GM18867 (cell line): ENCODE measurements around the gene SRMS.
A peak's percentile ranks its signal among the peaks of the same experiment; 100 is the strongest.

Experiments
- ATAC-seq: cut with Tn5 transposase; IDR thresholded peaks from one replicate; pipeline ENCODE4 v1.9.1; 2021; ENCODE audit warnings: mild to moderate bottlenecking, moderate library complexity; ENCODE audit not compliant: unreplicated experiment

The SRMS gene

DNA sequence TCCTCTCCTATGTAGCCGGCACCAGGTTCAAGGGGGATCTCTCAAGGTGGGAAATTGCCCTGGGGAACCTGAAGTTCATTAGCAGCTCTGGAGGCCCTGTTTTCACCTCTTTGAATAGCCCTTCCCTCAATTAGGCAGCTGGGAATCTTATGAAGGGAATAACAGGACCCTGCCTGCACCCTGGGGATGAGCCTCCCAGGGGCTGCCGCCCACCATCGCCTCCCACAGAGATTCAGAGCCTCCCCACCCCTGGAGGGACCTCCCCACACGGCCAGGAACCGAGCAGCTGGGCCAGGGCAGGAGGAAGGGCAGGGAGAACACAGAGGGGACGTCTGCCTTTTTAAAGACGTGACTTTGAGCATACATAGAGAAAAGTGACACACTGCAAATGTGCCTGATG, 44.0 kb downstream of the SRMS start:
- no peak for ATAC-seq

GRCh38 chr20:63502671-63503172, 44.8 kb downstream of the SRMS start:
- no peak for ATAC-seq

DNA sequence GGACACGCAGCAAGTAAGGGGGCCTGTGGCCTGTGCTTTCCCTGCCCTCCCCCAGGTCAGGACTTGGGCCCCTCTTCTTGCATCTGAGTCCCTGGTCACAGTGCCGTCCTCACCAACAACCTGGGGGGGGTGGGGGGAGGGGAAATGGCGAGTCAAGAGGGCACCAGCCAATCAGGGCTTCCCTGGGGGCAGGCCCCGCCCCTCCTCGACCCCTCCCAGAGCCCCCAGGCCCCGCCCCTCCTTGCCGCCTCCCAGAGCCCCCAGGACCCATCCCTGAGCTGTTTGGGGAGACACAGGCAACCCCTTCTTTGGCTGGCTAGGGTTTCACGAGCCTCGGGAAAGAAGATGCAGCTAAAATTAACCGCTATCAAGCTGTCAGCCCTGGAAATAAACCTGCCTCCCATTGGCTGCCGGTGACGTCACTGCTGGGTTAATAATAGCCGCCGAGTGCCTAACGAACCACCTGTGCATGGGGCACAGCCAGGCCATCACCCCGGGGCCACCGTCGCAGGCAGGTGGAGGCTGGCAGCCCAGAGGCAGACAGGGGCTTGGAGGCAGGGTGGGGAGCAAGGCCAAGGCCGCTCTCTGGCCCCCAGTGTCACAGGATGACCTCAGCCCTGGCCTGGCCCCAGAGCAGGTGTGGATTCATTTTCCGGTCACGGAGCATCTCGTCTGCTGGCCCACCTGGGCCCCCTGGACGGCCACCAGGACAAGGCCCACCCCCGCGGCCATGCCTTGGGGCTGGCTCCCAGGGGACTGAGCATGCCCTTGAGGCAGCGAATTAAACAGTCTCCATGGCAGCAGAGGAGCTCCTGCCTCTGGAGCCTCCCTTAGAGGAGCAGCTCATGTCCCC, 45.5 kb downstream of the SRMS start:
- ATAC-seq = no peak

- ATAC-seq = no peak
These were observed 46.4 kb downstream of the SRMS start for GRCh38 chr20:63500902-63501817.

- ATAC-seq = no peak
These were observed 47.2 kb downstream of the SRMS start for GRCh38 chr20:63500151-63500901.

- no peak for ATAC-seq
These were observed 48.1 kb downstream of the SRMS start for GRCh38 chr20:63499338-63499969.

DNA sequence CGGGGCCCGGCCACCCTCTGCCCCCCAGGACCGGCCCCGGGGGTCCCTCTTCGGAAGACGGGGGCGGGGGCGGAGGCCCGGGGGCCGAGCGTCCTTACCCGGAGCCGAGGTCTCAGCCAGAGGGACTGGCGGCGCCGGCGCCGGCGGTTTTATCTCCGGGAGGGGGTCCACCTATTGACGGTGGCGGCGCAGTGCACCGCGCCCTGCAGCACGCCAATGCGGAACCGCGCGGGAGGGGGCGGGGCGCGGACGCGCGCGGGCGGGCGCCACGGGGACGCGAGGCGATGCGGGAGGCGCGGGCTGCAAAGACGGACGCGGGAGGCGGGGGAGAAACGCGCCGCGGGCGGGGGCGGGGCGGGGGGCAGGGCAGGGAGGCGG, 48.6 kb downstream of the SRMS start, which contains the start of gene EEF1A2:
Gene EEF1A2 (minus strand): TSS at position 124 of the 378 bp plus-strand sequence. CDS start 1,320 bp downstream, outside the sequence.
- no peak for ATAC-seq

DNA sequence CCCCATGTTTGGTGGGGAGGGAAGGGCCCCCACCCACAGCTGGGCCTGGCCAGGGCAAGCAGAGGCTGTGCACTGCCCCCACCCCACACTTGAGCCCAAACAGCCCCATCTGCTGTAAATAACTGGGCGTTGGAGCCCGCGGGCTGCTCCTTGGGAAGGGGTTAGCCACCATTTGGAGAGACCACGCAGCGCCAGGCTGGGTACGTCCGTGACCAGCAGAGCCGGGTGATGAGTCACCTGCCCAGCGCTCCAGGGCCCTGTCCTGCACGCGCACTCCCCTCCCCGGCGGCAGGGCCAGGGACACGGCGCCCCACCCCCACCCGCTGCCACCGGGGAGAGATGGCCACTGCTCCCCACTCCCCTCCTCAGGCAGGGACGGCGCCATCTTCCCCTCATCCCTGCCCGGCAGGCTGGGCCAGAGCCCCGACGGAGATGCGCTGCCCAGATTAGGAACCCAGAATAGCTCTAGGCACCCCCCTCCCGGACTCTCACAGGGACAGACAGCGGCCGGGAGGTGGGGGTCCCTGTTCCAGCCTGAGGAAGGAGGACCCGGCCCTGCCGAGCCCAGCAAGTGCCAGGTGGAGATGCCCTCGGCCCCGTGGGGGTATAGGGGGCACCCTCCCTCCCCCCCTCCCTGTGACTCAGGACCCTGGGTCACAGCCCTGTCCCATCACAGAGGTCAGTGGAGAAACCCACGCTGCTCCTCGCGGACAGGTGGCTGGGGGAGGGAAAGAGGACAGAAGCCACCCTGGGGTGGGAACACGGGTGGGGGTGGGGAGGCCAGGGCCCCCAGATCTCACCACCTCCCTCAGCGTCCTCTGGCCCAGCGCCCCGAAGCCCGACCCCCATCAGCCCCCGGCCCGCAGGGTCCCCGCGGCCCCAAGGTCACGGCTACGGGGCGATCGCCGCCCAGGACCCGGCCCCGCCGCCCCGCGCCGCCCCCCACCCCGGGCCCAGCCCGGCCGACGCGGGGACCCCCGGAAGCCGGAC, 49.3 kb downstream of the SRMS start:
- ATAC-seq = no peak

- ATAC-seq = no peak
These were observed 50.2 kb downstream of the SRMS start for GRCh38 chr20:63497138-63497945.

- no peak for ATAC-seq
These were observed 50.9 kb downstream of the SRMS start for GRCh38 chr20:63496596-63497120.

GRCh38 chr20:63495741-63496595, 51.6 kb downstream of the SRMS start:
- peak; percentile 40 for ATAC-seq

DNA sequence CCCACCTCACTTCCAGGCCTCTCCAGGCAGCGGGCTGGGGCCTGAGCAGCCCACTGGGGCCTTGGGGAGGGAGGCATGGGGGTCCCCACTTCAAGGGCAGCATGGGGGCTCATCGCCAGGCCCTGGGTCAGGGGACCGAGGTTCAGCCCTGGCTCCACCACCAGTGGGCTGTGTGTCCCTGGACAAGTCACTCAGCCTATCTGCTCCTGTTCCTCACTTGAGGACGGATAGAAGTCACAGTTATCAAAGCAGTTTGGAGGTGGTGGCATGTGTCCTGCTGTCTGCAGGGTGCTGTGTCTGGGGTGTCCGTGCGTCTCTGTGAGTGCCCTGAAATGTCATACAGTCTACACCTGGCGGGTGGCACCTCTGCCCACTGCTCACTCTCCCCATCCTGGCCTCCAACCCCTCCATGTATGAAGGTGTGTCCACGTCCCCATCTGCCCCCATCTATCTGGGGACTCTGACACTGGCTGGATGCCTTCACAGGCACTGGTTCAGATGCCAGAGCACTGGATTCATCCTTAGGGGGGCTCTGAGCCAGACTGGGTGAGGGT, 52.3 kb downstream of the SRMS start:
- no peak for ATAC-seq

GRCh38 chr20:63494420-63495166, 53.0 kb downstream of the SRMS start:
- no peak for ATAC-seq

DNA sequence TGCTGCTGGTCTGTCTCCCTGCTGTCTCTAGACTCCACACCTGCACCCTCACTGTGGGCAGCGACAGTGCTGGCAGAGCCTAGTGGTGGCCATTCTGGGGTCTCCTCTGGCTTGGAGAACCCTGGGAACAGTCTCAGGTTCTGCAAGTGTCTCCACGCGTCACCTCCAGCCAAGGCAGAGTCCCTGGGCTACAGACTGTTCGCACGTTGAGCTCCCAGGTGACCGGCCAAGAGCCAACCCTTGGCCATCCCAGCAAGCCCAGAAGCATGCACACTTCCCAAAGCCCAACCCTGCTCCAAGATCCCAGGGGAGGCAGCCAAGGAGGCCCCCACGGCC, 53.5 kb downstream of the SRMS start:
- no peak for ATAC-seq

GRCh38 chr20:63493563-63494020, 54.0 kb downstream of the SRMS start:
- no peak for ATAC-seq

DNA sequence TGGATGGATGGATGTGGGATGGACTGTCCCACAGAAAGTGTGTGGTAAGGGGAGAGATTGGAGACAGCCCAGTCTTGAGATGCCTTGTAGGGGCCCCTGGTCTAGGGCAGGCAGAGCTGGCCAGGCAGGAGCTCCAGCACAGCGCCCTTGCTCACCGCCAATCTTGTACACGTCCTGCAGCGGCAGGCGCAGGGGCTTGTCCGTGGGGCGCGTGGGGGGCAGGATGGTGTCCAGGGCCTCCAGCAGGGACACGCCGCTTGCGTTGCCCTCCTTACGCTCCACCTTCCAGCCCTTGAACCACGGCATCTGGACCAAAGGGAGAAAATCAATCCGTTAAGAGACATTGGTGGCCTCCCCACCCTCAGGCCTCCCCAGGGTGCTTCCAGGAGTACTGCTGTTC, 54.6 kb downstream of the SRMS start:
- ATAC-seq = no peak
